ENCODE measurements around the gene SBK2.
"Not testable (repeated sequence)": the region's sequence is repeated elsewhere in the genome, so short reads cannot be mapped to it uniquely, and the experiment has no call there.

Gene SBK2

GRCh38 chr19:55578761-55579747, 42.1 kb upstream of the SBK2 start:
- no peaks in the 10 kb centered on the region for H3K9me3 ChIP-seq (ENCODE audit: control insufficient read depth in 1 of 2, low read length in 2 of 2)
- no peaks in the 10 kb centered on the region for H3K27me3 ChIP-seq (ENCODE audit: control insufficient read depth in 1 of 2, insufficient read depth in 2 of 2, low read length in 2 of 2)
- no peak overlapping the region for H3K9ac ChIP-seq (ENCODE audit: low read depth in 1 of 2, low read length in 2 of 2)
- H3K36me3 ChIP-seq (ENCODE audit: control insufficient read depth in 1 of 2, insufficient read depth in 2 of 2, low read length in 2 of 2), result no peaks in the 10 kb centered on the region
- H3K27ac ChIP-seq (ENCODE audit: low read depth, low read length), result no peak overlapping the region
- peaks cover 16 to 18% of the 10 kb centered on the region in 2 donors for H3K4me1 ChIP-seq (ENCODE audit: control insufficient read depth in 1 of 2, insufficient read depth in 2 of 2, low read length in 2 of 2)
- H3K4me3 ChIP-seq (ENCODE audit: low read depth in 1 of 2, low read length in 2 of 2), result peak overlapping the region in 1 of 2 donors; percentile 81

- Histone ChIP-seq H3K9me3 (ENCODE audit: control insufficient read depth in 1 of 2, low read length in 2 of 2) (no peaks in the 10 kb centered on the region), H3K27me3 (ENCODE audit: control insufficient read depth in 1 of 2, insufficient read depth in 2 of 2, low read length in 2 of 2) (no peaks in the 10 kb centered on the region), H3K9ac (ENCODE audit: low read depth in 1 of 2, low read length in 2 of 2) (no peak overlapping the region), H3K36me3 (ENCODE audit: control insufficient read depth in 1 of 2, insufficient read depth in 2 of 2, low read length in 2 of 2) (no peaks in the 10 kb centered on the region), H3K27ac (ENCODE audit: low read depth, low read length) (no peak overlapping the region), H3K4me1 (ENCODE audit: control insufficient read depth in 1 of 2, insufficient read depth in 2 of 2, low read length in 2 of 2) (peaks cover 16 to 18% of the 10 kb centered on the region in 2 donors), H3K4me3 (ENCODE audit: low read depth in 1 of 2, low read length in 2 of 2) (no peak overlapping the region)
Measured at GRCh38 chr19:55578031-55578760, 41.3 kb upstream of the SBK2 start.

GRCh38 chr19:55576746-55577145, 39.8 kb upstream of the SBK2 start:
- no peaks in the 10 kb centered on the region for H3K36me3 ChIP-seq (ENCODE audit: control insufficient read depth in 1 of 2, insufficient read depth in 2 of 2, low read length in 2 of 2)
- H3K27me3 ChIP-seq (ENCODE audit: control insufficient read depth in 1 of 2, insufficient read depth in 2 of 2, low read length in 2 of 2), result no peaks in the 10 kb centered on the region
- no peak overlapping the region for H3K27ac ChIP-seq (ENCODE audit: low read depth, low read length)
- no peaks in the 10 kb centered on the region for H3K9me3 ChIP-seq (ENCODE audit: control insufficient read depth in 1 of 2, low read length in 2 of 2)
- H3K9ac ChIP-seq (ENCODE audit: low read depth in 1 of 2, low read length in 2 of 2), result no peak overlapping the region
- no peak overlapping the region for H3K4me3 ChIP-seq (ENCODE audit: low read depth in 1 of 2, low read length in 2 of 2)
- peaks cover 12 to 15% of the 10 kb centered on the region in 2 donors for H3K4me1 ChIP-seq (ENCODE audit: control insufficient read depth in 1 of 2, insufficient read depth in 2 of 2, low read length in 2 of 2)

- not testable (repeated sequence) for H3K27me3 ChIP-seq (ENCODE audit: control insufficient read depth in 1 of 2, insufficient read depth in 2 of 2, low read length in 2 of 2); H3K9ac ChIP-seq (ENCODE audit: low read depth in 1 of 2, low read length in 2 of 2); H3K36me3 ChIP-seq (ENCODE audit: control insufficient read depth in 1 of 2, insufficient read depth in 2 of 2, low read length in 2 of 2); H3K27ac ChIP-seq (ENCODE audit: low read depth, low read length); H3K9me3 ChIP-seq (ENCODE audit: control insufficient read depth in 1 of 2, low read length in 2 of 2); H3K4me3 ChIP-seq (ENCODE audit: low read depth in 1 of 2, low read length in 2 of 2); H3K4me1 ChIP-seq (ENCODE audit: control insufficient read depth in 1 of 2, insufficient read depth in 2 of 2, low read length in 2 of 2)
Measured at GRCh38 chr19:55573929-55574328, 37.0 kb upstream of the SBK2 start.

GRCh38 chr19:55569477-55569876, 32.5 kb upstream of the SBK2 start:
- H3K4me3 ChIP-seq (ENCODE audit: low read depth in 1 of 2, low read length in 2 of 2); H3K36me3 ChIP-seq (ENCODE audit: control insufficient read depth in 1 of 2, insufficient read depth in 2 of 2, low read length in 2 of 2); H3K27me3 ChIP-seq (ENCODE audit: control insufficient read depth in 1 of 2, insufficient read depth in 2 of 2, low read length in 2 of 2); H3K9ac ChIP-seq (ENCODE audit: low read depth in 1 of 2, low read length in 2 of 2); H3K4me1 ChIP-seq (ENCODE audit: control insufficient read depth in 1 of 2, insufficient read depth in 2 of 2, low read length in 2 of 2); H3K27ac ChIP-seq (ENCODE audit: low read depth, low read length); H3K9me3 ChIP-seq (ENCODE audit: control insufficient read depth in 1 of 2, low read length in 2 of 2): not testable (repeated sequence)

GRCh38 chr19:55567708-55568328, 30.9 kb upstream of the SBK2 start:
- peaks cover 0 to 9% of the 10 kb centered on the region in 2 donors for H3K27me3 ChIP-seq (ENCODE audit: control insufficient read depth in 1 of 2, insufficient read depth in 2 of 2, low read length in 2 of 2)
- H3K4me1 ChIP-seq (ENCODE audit: control insufficient read depth in 1 of 2, insufficient read depth in 2 of 2, low read length in 2 of 2), result peaks cover 0 to 4% of the 10 kb centered on the region in 2 donors
- H3K27ac ChIP-seq (ENCODE audit: low read depth, low read length), result no peak overlapping the region
- no peaks in the 10 kb centered on the region for H3K9me3 ChIP-seq (ENCODE audit: control insufficient read depth in 1 of 2, low read length in 2 of 2)
- H3K4me3 ChIP-seq (ENCODE audit: low read depth in 1 of 2, low read length in 2 of 2), result no peak overlapping the region
- no peaks in the 10 kb centered on the region for H3K36me3 ChIP-seq (ENCODE audit: control insufficient read depth in 1 of 2, insufficient read depth in 2 of 2, low read length in 2 of 2)
- no peak overlapping the region for H3K9ac ChIP-seq (ENCODE audit: low read depth in 1 of 2, low read length in 2 of 2)

GRCh38 chr19:55566823-55567222, 29.9 kb upstream of the SBK2 start:
- H3K9me3 ChIP-seq (ENCODE audit: control insufficient read depth in 1 of 2, low read length in 2 of 2), result no peaks in the 10 kb centered on the region
- peaks cover 0 to 9% of the 10 kb centered on the region in 2 donors for H3K27me3 ChIP-seq (ENCODE audit: control insufficient read depth in 1 of 2, insufficient read depth in 2 of 2, low read length in 2 of 2)
- H3K4me3 ChIP-seq (ENCODE audit: low read depth in 1 of 2, low read length in 2 of 2), result no peak overlapping the region
- peaks cover 0 to 4% of the 10 kb centered on the region in 2 donors for H3K4me1 ChIP-seq (ENCODE audit: control insufficient read depth in 1 of 2, insufficient read depth in 2 of 2, low read length in 2 of 2)
- H3K36me3 ChIP-seq (ENCODE audit: control insufficient read depth in 1 of 2, insufficient read depth in 2 of 2, low read length in 2 of 2), result no peaks in the 10 kb centered on the region
- no peak overlapping the region for H3K9ac ChIP-seq (ENCODE audit: low read depth in 1 of 2, low read length in 2 of 2)
- H3K27ac ChIP-seq (ENCODE audit: low read depth, low read length), result no peak overlapping the region

- H3K4me1 ChIP-seq (ENCODE audit: control insufficient read depth in 1 of 2, insufficient read depth in 2 of 2, low read length in 2 of 2), result peaks cover 0 to 4% of the 10 kb centered on the region in 2 donors
- H3K9me3 ChIP-seq (ENCODE audit: control insufficient read depth in 1 of 2, low read length in 2 of 2), result peaks cover 0 to 4% of the 10 kb centered on the region in 2 donors
- H3K36me3 ChIP-seq (ENCODE audit: control insufficient read depth in 1 of 2, insufficient read depth in 2 of 2, low read length in 2 of 2), result no peaks in the 10 kb centered on the region
- H3K9ac ChIP-seq (ENCODE audit: low read depth in 1 of 2, low read length in 2 of 2), result no peak overlapping the region
- peaks cover 0 to 9% of the 10 kb centered on the region in 2 donors for H3K27me3 ChIP-seq (ENCODE audit: control insufficient read depth in 1 of 2, insufficient read depth in 2 of 2, low read length in 2 of 2)
- no peak overlapping the region for H3K4me3 ChIP-seq (ENCODE audit: low read depth in 1 of 2, low read length in 2 of 2)
- H3K27ac ChIP-seq (ENCODE audit: low read depth, low read length), result no peak overlapping the region
Measured at GRCh38 chr19:55563261-55563690, 26.3 kb upstream of the SBK2 start.

GRCh38 chr19:55559684-55560083, 22.8 kb upstream of the SBK2 start:
- no peak overlapping the region for H3K9ac ChIP-seq (ENCODE audit: low read depth in 1 of 2, low read length in 2 of 2)
- no peak overlapping the region for H3K4me3 ChIP-seq (ENCODE audit: low read depth in 1 of 2, low read length in 2 of 2)
- H3K9me3 ChIP-seq (ENCODE audit: control insufficient read depth in 1 of 2, low read length in 2 of 2), result peaks cover 0 to 4% of the 10 kb centered on the region in 2 donors
- H3K27me3 ChIP-seq (ENCODE audit: control insufficient read depth in 1 of 2, insufficient read depth in 2 of 2, low read length in 2 of 2), result no peaks in the 10 kb centered on the region
- H3K4me1 ChIP-seq (ENCODE audit: control insufficient read depth in 1 of 2, insufficient read depth in 2 of 2, low read length in 2 of 2), result peaks cover 0 to 5% of the 10 kb centered on the region in 2 donors
- no peaks in the 10 kb centered on the region for H3K36me3 ChIP-seq (ENCODE audit: control insufficient read depth in 1 of 2, insufficient read depth in 2 of 2, low read length in 2 of 2)
- no peak overlapping the region for H3K27ac ChIP-seq (ENCODE audit: low read depth, low read length)

GRCh38 chr19:55554741-55555152, 17.8 kb upstream of the SBK2 start:
- Histone ChIP-seq H3K4me3 (ENCODE audit: low read depth in 1 of 2, low read length in 2 of 2) (no peak overlapping the region), H3K27ac (ENCODE audit: low read depth, low read length) (no peak overlapping the region), H3K27me3 (ENCODE audit: control insufficient read depth in 1 of 2, insufficient read depth in 2 of 2, low read length in 2 of 2) (no peaks in the 10 kb centered on the region), H3K4me1 (ENCODE audit: control insufficient read depth in 1 of 2, insufficient read depth in 2 of 2, low read length in 2 of 2) (peaks cover 4 to 9% of the 10 kb centered on the region in 2 donors), H3K9me3 (ENCODE audit: control insufficient read depth in 1 of 2, low read length in 2 of 2) (no peaks in the 10 kb centered on the region), H3K36me3 (ENCODE audit: control insufficient read depth in 1 of 2, insufficient read depth in 2 of 2, low read length in 2 of 2) (no peaks in the 10 kb centered on the region), H3K9ac (ENCODE audit: low read depth in 1 of 2, low read length in 2 of 2) (no peak overlapping the region)
